IPS-18c (cell line): ENCODE data around the gene RNF114.
"Not testable (repeated sequence)": the region's sequence is repeated elsewhere in the genome, so short reads cannot be mapped to it uniquely, and the experiment has no call there.

Experiments used
- H3K4me3 ChIP-seq: 2 replicates; pipeline ENCODE4 v1.7.0; 2013; ENCODE audit warnings: low read depth, mild to moderate bottlenecking, low read length, moderate library complexity; ENCODE audit not compliant: insufficient read depth
- H3K9me3 ChIP-seq: one replicate; pipeline ENCODE4 v1.6.1; 2013; ENCODE audit warnings: mild to moderate bottlenecking, low read length, moderate library complexity; ENCODE audit not compliant: control insufficient read depth, insufficient read depth

RNF114 gene

GRCh38 chr20:49936153-49937026, at the start of gene RNF114:
RNF114 (plus strand) TSS chr20:49936397; CDS start chr20:49936413, 16 bp downstream.
- Histone ChIP-seq H3K4me3 (peak within 1 kb of the TSS; percentile 93), H3K9me3 (no peaks in the 10 kb centered on the region)

GRCh38 chr20:49886571-49887213, 49.5 kb upstream of the RNF114 start:
- H3K4me3 ChIP-seq, result no peak overlapping the region
- H3K9me3 ChIP-seq, result no peaks in the 10 kb centered on the region

- Histone ChIP-seq H3K4me3 (no peak overlapping the region), H3K9me3 (no peaks in the 10 kb centered on the region)
Measured at GRCh38 chr20:49887251-49888211, 48.7 kb upstream of the RNF114 start.

- H3K4me3 ChIP-seq, result no peak overlapping the region
- H3K9me3 ChIP-seq, result no peaks in the 10 kb centered on the region
Measured at GRCh38 chr20:49888212-49889000, 47.8 kb upstream of the RNF114 start.

GRCh38 chr20:49889001-49889934, 46.9 kb upstream of the RNF114 start:
- H3K9me3 ChIP-seq, result no peaks in the 10 kb centered on the region
- no peak overlapping the region for H3K4me3 ChIP-seq

- no peaks in the 10 kb centered on the region for H3K9me3 ChIP-seq
- no peak overlapping the region for H3K4me3 ChIP-seq
Measured at GRCh38 chr20:49889935-49890333, 46.3 kb upstream of the RNF114 start.

- H3K9me3 ChIP-seq, result no peaks in the 10 kb centered on the region
- H3K4me3 ChIP-seq, result no peak overlapping the region
Measured at GRCh38 chr20:49890471-49891361, 45.5 kb upstream of the RNF114 start.

GRCh38 chr20:49891476-49892110, 44.6 kb upstream of the RNF114 start:
- H3K9me3 ChIP-seq, result no peaks in the 10 kb centered on the region
- H3K4me3 ChIP-seq, result no peak overlapping the region

- Histone ChIP-seq H3K9me3 (no peaks in the 10 kb centered on the region), H3K4me3 (no peak overlapping the region)
Measured at GRCh38 chr20:49892260-49892659, 43.9 kb upstream of the RNF114 start.

- Histone ChIP-seq H3K4me3 (no peak overlapping the region), H3K9me3 (no peaks in the 10 kb centered on the region)
Measured at GRCh38 chr20:49892817-49893216, 43.4 kb upstream of the RNF114 start.

GRCh38 chr20:49893242-49894072, 42.7 kb upstream of the RNF114 start:
- Histone ChIP-seq H3K9me3 (no peaks in the 10 kb centered on the region), H3K4me3 (no peak overlapping the region)

- H3K9me3 ChIP-seq, result no peaks in the 10 kb centered on the region
- no peak overlapping the region for H3K4me3 ChIP-seq
Measured at GRCh38 chr20:49894073-49894470, 42.1 kb upstream of the RNF114 start.

GRCh38 chr20:49895474-49896093, 40.6 kb upstream of the RNF114 start:
- not testable (repeated sequence) for H3K9me3 ChIP-seq, H3K4me3 ChIP-seq
